ENCODE results near the gene PSD.

The PSD gene

GRCh38 chr10:102402512-102402896 lies 16.1 kb downstream of the PSD start:
- DNase-seq: no peak

- no peak for DNase-seq
These were observed 16.7 kb downstream of the PSD start for GRCh38 chr10:102401735-102402511.

- no peak for DNase-seq
These were observed 17.3 kb downstream of the PSD start for GRCh38 chr10:102401342-102401654.

GRCh38 chr10:102400598-102401341 lies 17.8 kb downstream of the PSD start:
- DNase-seq: no peak

- no peak for DNase-seq
These were observed 18.5 kb downstream of the PSD start for GRCh38 chr10:102400076-102400475.

- peak; percentile 67 for DNase-seq
These were observed 19.2 kb downstream of the PSD start for GRCh38 chr10:102399217-102400021.

- DNase-seq: no peak
These were observed 20.2 kb downstream of the PSD start for GRCh38 chr10:102398172-102399020.

- no peak for DNase-seq
These were observed 21.1 kb downstream of the PSD start for GRCh38 chr10:102397222-102398171.

- no peak for DNase-seq
These were observed 21.8 kb downstream of the PSD start for GRCh38 chr10:102396730-102397151.

GRCh38 chr10:102396317-102396650 lies 22.3 kb downstream of the PSD start:
- DNase-seq: no peak

GRCh38 chr10:102395400-102396316 lies 22.9 kb downstream of the PSD start, which contains the start of gene NFKB2:
TSS of gene NFKB2 (plus strand) at chr10:102395705. CDS start at chr10:102395960, 255 bp downstream.
- DNase-seq: peak; percentile 7

- DNase-seq: peak; percentile 30
These were observed 23.7 kb downstream of the PSD start for GRCh38 chr10:102394801-102395399.

- peak; percentile 72 for DNase-seq
These were observed 24.3 kb downstream of the PSD start for GRCh38 chr10:102394079-102394800.

GRCh38 chr10:102393411-102394078 lies 25.0 kb downstream of the PSD start:
- DNase-seq: no peak

- DNase-seq: no peak
These were observed 26.3 kb downstream of the PSD start for GRCh38 chr10:102392306-102392705.

GRCh38 chr10:102389894-102390293 lies 28.7 kb downstream of the PSD start:
- DNase-seq: no peak

GRCh38 chr10:102384606-102385429 lies 33.8 kb downstream of the PSD start:
- no peak for DNase-seq

- no peak for DNase-seq
These were observed 34.5 kb downstream of the PSD start for GRCh38 chr10:102384053-102384452.

Measured in DMS153 (cell line).